Mammary epithelial cell (primary cell): ENCODE results near the gene CEBPZ.

Experiments
- EZH2 ChIP-seq: IDR thresholded peaks from 2 replicates; pipeline ENCODE4 v1.6.1; 2012; ENCODE audit warnings: low read length, inconsistent platforms, borderline replicate concordance
- TF ChIP-seq, protein P1 (sequence below), 2 donors: IDR thresholded peaks in 1 of 2; conservative IDR thresholded peaks in 1 of 2; 2 replicates each; pipeline ENCODE4 v1.5.1; 2011 to 2012; ENCODE audit warnings: inconsistent platforms in 2 of 2, low read length in 2 of 2, mild to moderate bottlenecking in 2 of 2, control low read depth in 1 of 2, low read depth in 1 of 2; ENCODE audit not compliant: insufficient read depth in 1 of 2; ENCODE audit errors: extremely low read depth in 1 of 2

DNA sequence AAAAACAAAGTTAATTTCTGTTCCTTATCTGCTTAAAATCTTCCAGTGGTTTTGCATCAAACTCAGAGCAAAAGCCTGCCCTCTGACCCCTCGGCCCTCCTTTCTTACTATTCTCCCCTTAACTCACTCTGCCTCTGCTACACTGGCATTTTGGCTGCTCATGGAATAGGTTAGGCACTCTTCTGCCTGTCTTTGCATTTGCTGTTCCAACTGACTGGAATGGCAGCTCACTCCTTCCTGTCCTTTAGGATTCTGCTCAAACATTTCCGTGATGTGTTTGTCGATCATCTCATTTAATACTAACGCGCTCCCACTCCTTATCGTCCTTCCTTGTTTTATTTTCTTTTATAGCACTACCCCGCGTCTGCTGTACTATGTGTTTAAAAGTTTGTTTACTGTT is 815 bp downstream of the CEBPZ start:
- no peak for TF ChIP-seq EZH2
- TF ChIP-seq, protein P1, sequence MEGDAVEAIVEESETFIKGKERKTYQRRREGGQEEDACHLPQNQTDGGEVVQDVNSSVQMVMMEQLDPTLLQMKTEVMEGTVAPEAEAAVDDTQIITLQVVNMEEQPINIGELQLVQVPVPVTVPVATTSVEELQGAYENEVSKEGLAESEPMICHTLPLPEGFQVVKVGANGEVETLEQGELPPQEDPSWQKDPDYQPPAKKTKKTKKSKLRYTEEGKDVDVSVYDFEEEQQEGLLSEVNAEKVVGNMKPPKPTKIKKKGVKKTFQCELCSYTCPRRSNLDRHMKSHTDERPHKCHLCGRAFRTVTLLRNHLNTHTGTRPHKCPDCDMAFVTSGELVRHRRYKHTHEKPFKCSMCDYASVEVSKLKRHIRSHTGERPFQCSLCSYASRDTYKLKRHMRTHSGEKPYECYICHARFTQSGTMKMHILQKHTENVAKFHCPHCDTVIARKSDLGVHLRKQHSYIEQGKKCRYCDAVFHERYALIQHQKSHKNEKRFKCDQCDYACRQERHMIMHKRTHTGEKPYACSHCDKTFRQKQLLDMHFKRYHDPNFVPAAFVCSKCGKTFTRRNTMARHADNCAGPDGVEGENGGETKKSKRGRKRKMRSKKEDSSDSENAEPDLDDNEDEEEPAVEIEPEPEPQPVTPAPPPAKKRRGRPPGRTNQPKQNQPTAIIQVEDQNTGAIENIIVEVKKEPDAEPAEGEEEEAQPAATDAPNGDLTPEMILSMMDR (conservative IDR thresholded peaks at IDR 0.05 in 1 of 2, IDR thresholded peaks at IDR 0.05 in 1 of 2; ENCODE audit: extremely low read depth in 1 of 2, insufficient read depth in 1 of 2, low read depth in 1 of 2, low read length in 2 of 2) = no peak
